Stimulated activated CD8-positive, alpha-beta memory T cell treated with anti-CD3 and anti-CD28 coated beads, Interleukin-4, amount 100 ng/mL, for 48 hours (primary cell): ENCODE data around the gene FBLN1.
"Not testable (repeated sequence)": the region's sequence is repeated elsewhere in the genome, so short reads cannot be mapped to it uniquely, and the experiment has no call there.

Experiments
- DNase-seq: peaks from one replicate; pipeline ENCODE4 v3.0.0-alpha.2; 2020

The FBLN1 gene

GRCh38 chr22:45529105-45529504 lies 26.4 kb downstream of the FBLN1 start:
- no peak for DNase-seq

- DNase-seq = no peak
Observed at GRCh38 chr22:45529971-45530575, 27.4 kb downstream of the FBLN1 start.

GRCh38 chr22:45531441-45532234 lies 29.0 kb downstream of the FBLN1 start:
- DNase-seq = no peak

- DNase-seq = no peak
Observed at GRCh38 chr22:45532235-45532631, 29.6 kb downstream of the FBLN1 start.

- DNase-seq = no peak
Observed at GRCh38 chr22:45533703-45534102, 31.0 kb downstream of the FBLN1 start.

- no peak for DNase-seq
Observed at GRCh38 chr22:45534339-45535192, 31.9 kb downstream of the FBLN1 start.

GRCh38 chr22:45535290-45535689 lies 32.6 kb downstream of the FBLN1 start:
- no peak for DNase-seq

GRCh38 chr22:45535835-45536234 lies 33.2 kb downstream of the FBLN1 start:
- not testable (repeated sequence) for DNase-seq

GRCh38 chr22:45537734-45538181 lies 35.1 kb downstream of the FBLN1 start:
- DNase-seq = no peak

GRCh38 chr22:45538281-45538680 lies 35.6 kb downstream of the FBLN1 start:
- DNase-seq = no peak

GRCh38 chr22:45540122-45540521 lies 37.4 kb downstream of the FBLN1 start:
- no peak for DNase-seq

- no peak for DNase-seq
Observed at GRCh38 chr22:45541382-45541979, 38.8 kb downstream of the FBLN1 start.

- no peak for DNase-seq
Observed at GRCh38 chr22:45542001-45542520, 39.4 kb downstream of the FBLN1 start.

- DNase-seq = not testable (repeated sequence)
Observed at GRCh38 chr22:45542736-45543135, 40.1 kb downstream of the FBLN1 start.

- no peak for DNase-seq
Observed at GRCh38 chr22:45543243-45543642, 40.6 kb downstream of the FBLN1 start.

GRCh38 chr22:45544588-45545170 lies 42.0 kb downstream of the FBLN1 start:
- DNase-seq = no peak

GRCh38 chr22:45546333-45547015 lies 43.8 kb downstream of the FBLN1 start:
- no peak for DNase-seq

- no peak for DNase-seq
Observed at GRCh38 chr22:45547016-45547345, 44.3 kb downstream of the FBLN1 start.

GRCh38 chr22:45547731-45548130 lies 45.0 kb downstream of the FBLN1 start:
- DNase-seq = no peak

GRCh38 chr22:45548247-45548840 lies 45.7 kb downstream of the FBLN1 start:
- DNase-seq = no peak

- no peak for DNase-seq
Observed at GRCh38 chr22:45548991-45549761, 46.5 kb downstream of the FBLN1 start.
